NB4 (cell line): ENCODE data around the gene SNN.

ENCODE experiments used
- DNase-seq: peaks from one replicate; pipeline ENCODE4 v3.0.0; 2010; ENCODE audit warnings: low read depth
- H3K4me3 ChIP-seq: one replicate; pipeline ENCODE4 v1.5.1; 2011; ENCODE audit warnings: mild to moderate bottlenecking, low read depth, low read length, moderate library complexity
- CTCF ChIP-seq: IDR thresholded peaks from one replicate; pipeline ENCODE4 v1.5.1; 2012; ENCODE audit warnings: low read depth, low read length
- MYC ChIP-seq: IDR thresholded peaks from 2 replicates; pipeline ENCODE4 v1.6.1; 2011; ENCODE audit warnings: low read depth, low read length
- POLR2A ChIP-seq: IDR thresholded peaks from 2 replicates; pipeline ENCODE4 v1.6.1; 2011; ENCODE audit warnings: mild to moderate bottlenecking; ENCODE audit not compliant: insufficient read length; ENCODE audit errors: extremely low read depth
- TF ChIP-seq, protein P1 (sequence below): IDR thresholded peaks from 2 replicates; pipeline ENCODE4 v1.6.1; 2011; ENCODE audit warnings: low read depth, low read length

The SNN gene

DNA sequence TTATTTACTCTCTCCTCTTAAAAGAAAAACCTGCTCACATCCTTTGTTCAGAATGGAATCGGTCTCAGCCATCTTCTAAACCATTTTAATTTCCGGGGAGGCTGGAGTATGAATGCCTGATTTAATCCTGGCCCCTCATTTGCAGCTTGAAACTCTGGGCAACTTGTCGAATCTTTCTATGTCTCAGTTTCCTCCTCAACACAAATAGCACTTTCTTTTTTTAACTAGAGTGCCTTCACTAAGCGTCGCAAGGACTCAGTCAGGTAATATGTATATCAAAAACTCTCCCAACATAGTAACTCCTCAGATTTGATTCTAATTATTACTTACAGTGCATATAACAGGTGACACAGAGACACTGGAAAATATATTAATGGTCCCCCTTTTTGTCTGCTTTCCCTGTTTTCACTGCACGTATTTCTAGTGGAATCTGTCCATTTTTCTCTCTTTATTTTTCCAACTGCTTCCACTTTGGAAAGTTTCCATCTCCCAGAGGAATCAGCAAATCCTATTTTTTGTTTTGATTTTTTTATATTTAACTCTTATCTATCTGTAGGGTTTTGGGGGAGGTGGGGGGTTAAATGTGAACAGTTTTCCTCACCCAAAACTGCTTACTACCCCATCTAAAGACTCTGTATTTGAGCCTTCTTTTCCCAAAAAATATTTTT is 18.6 kb downstream of the SNN start:
- no peak for TF ChIP-seq CTCF
- TF ChIP-seq MYC: no peak
- no peak for TF ChIP-seq POLR2A
- TF ChIP-seq, protein P1, sequence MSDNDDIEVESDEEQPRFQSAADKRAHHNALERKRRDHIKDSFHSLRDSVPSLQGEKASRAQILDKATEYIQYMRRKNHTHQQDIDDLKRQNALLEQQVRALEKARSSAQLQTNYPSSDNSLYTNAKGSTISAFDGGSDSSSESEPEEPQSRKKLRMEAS: no peak
- DNase-seq: no peak
- H3K4me3 ChIP-seq: no peak overlapping the region

- H3K4me3 ChIP-seq: no peak overlapping the region
- DNase-seq: no peak
- TF ChIP-seq, protein P1: no peak
- TF ChIP-seq MYC: no peak
- no peak for TF ChIP-seq CTCF
- TF ChIP-seq POLR2A: no peak
These were observed 19.6 kb downstream of the SNN start for GRCh38 chr16:11687601-11688519.

DNA sequence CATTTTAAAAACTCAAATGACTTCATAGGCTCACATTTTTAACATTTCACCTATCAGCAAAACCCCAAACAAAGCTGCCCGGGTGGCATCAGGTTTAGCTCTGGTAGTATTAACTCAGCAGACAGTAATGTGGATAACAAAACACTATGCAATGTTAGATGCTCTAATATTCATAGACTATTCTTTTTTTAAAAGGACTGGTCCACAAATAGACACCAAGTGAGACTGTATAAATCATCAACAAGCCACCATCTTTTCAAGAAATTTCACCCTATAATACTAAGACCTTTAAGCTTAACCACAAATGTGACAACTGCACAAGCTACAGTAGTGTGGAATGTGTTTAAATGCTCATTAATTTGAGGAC is 20.2 kb downstream of the SNN start:
- TF ChIP-seq CTCF (no peak), POLR2A (no peak), MYC (no peak)
- TF ChIP-seq, protein P1: no peak
- DNase-seq: no peak
- H3K4me3 ChIP-seq: no peak overlapping the region

DNA sequence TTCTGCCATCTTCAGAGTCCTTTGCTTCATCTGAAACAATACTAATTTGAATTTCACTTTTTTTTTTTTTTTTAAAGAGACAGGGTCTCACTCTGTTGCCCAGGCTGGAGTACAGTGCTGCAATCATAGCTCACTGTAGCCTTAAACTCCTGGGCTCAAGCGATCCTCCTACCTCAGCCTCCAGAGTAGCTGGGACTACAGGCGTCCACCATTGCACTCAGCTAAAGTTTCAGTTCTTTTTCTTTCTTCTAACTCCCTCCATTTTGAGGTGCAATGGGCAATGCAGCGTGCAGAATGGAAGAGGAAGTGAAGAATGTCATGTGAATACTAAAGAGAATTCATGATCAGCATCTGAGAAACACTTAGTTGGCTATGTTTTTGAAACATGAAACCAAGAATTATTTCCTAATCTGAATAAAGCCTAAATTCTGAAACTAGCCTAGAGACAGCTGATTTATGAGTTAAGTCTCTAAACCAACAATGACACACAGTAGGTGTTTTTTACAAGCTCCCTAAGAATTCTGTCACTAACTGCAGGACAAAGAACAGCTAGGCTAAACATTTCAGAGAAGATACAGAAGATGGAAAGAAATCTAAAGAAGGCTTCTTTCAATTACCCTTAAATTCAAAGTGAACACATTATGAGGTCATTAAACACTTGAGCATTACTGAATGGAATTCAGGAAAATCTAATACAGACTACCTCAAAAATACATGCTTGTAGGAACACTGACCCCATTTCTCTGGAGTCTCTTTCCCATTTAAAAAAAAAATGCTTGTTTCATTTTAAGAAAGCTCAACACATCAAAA is 21.0 kb downstream of the SNN start:
- DNase-seq: no peak
- H3K4me3 ChIP-seq: no peak overlapping the region
- no peak for TF ChIP-seq POLR2A
- TF ChIP-seq, protein P1: no peak

- TF ChIP-seq CTCF: no peak
- TF ChIP-seq, protein P1: no peak
- no peak for TF ChIP-seq MYC
- TF ChIP-seq POLR2A: no peak
- no peak overlapping the region for H3K4me3 ChIP-seq
- DNase-seq: no peak
These were observed 23.0 kb downstream of the SNN start for GRCh38 chr16:11691235-11691634.
